ENCODE data around the gene PRKCA.

DNA sequence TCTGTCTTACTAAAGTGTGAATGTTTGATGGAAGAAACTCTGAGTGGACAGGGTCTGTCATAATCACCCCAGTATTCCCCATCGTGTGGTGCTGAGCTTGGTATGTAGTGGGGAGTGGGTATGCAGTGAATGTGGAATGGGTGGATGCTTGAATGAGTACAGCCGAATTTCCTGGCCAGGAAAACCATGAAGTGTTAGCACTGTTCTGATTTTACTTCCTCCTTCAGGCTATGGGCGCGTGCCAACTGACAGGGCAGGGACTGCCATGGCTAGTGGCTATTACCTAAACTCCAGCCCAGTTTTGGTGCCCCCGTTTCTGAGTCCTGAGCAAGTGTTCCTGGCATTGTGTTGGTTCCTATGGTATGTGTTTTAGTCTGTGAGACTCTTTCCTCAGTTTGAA is 48.6 kb downstream of the PRKCA start:
- TF ChIP-seq, protein P1, sequence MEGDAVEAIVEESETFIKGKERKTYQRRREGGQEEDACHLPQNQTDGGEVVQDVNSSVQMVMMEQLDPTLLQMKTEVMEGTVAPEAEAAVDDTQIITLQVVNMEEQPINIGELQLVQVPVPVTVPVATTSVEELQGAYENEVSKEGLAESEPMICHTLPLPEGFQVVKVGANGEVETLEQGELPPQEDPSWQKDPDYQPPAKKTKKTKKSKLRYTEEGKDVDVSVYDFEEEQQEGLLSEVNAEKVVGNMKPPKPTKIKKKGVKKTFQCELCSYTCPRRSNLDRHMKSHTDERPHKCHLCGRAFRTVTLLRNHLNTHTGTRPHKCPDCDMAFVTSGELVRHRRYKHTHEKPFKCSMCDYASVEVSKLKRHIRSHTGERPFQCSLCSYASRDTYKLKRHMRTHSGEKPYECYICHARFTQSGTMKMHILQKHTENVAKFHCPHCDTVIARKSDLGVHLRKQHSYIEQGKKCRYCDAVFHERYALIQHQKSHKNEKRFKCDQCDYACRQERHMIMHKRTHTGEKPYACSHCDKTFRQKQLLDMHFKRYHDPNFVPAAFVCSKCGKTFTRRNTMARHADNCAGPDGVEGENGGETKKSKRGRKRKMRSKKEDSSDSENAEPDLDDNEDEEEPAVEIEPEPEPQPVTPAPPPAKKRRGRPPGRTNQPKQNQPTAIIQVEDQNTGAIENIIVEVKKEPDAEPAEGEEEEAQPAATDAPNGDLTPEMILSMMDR (IDR thresholded peaks at IDR 0.05; ENCODE audit: low read depth, low read length), result no peak
- no peak for TF ChIP-seq POLR2A (IDR thresholded peaks at IDR 0.05; ENCODE audit: extremely low read depth, insufficient read length)
- TF ChIP-seq, protein P2, sequence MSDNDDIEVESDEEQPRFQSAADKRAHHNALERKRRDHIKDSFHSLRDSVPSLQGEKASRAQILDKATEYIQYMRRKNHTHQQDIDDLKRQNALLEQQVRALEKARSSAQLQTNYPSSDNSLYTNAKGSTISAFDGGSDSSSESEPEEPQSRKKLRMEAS (IDR thresholded peaks at IDR 0.05; ENCODE audit: low read depth, low read length), result no peak

Data from NB4 (cell line).